ENCODE measurements around the gene HIF1AN. TPM values are rescaled to one million over a fixed set of nuclear protein-coding genes. Genes with fewer than 3 reads are reported as not detected.
"Not testable (repeated sequence)": the region's sequence is repeated elsewhere in the genome, so short reads cannot be mapped to it uniquely, and the experiment has no call there.

The HIF1AN gene
- total and polyA plus RNA-seq, 8 donors: 6.3 to 21.8 (median 14.9) TPM

DNA sequence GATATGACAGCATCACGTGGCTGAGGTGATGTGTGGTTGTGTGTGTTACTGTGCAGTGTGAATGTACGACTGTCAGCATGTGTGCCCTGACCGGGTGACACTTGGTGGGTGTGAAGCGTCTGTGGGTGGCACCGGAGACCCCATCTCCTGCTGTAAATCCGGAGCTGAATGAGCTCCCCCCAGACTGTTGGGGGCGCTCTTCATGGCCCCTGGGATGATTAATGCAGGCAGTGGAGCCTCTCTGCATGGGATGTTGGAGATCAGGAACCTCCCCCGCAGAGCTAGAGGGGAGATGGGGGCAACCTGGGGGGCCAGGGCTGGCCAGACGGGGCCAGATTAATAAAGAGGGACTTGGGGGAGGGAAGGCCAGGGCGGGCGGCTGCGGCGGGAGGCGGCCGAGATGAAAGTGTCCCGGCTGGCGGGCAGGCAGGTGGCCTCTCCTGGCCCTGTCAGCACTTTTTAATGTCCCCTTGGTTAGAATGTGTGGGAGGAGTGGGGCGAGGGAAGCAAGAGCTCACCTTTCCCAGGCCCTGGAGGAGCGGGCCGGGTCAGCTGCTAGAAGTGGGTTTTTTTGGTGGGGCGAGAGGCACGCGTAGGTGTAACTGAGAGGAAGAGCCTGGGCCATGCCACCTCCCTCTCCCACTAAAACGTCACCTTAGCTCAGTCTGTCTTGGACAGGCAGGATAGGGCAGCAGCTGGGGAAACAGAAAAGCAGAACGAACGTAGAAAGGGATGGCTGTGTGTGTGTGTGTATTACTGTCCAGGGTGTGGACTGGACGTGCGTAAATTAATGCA is 34.1 kb downstream of the HIF1AN start:
- Histone ChIP-seq H3K4me3 (peak overlapping the region; percentile 30 to 61 (median 43)), H3K36me3 (no peaks in the 10 kb centered on the region), H3K9me3 (no peaks in the 10 kb centered on the region), H3K27me3 (no peaks in the 10 kb centered on the region), H3K4me1 (no peaks in the 10 kb centered on the region), H3K27ac (no peak overlapping the region)
- peak; percentile 73 to 93 (median 82) for ATAC-seq
- FAIRE-seq: no peak
- TF ChIP-seq CTCF (IDR thresholded peaks at IDR 0.05): peak in 1 of 4 donors; percentile 11
- peak in 3 of 6 donors; percentile 27 to 60 (median 44) for DNase-seq
- intact Hi-C loops (cut with DNase I): loop anchor here in 1 of 3 donors (10.0 kb wide), 2 partner anchors 175 to 305 kb away; partner anchors contain the start of gene PAX2
- 15 to 17% methylated on average over 23 to 28 of the region's 28 CpGs for WGBS, 2 donors

- H3K36me3 ChIP-seq: no peaks in the 10 kb centered on the region
- peak overlapping the region in 2 of 4 donors; percentile 49 to 61 for H3K4me3 ChIP-seq
- DNase-seq (no peak), FAIRE-seq (no peak), ATAC-seq (no peak)
- no peaks in the 10 kb centered on the region for H3K9me3 ChIP-seq
- H3K27me3 ChIP-seq: no peaks in the 10 kb centered on the region
- intact Hi-C loops (cut with DNase I): no loop called here
- no peaks in the 10 kb centered on the region for H3K4me1 ChIP-seq
- WGBS, 2 donors: 62 to 63% methylated on average over 8 of the region's 8 CpGs
- no peak overlapping the region for H3K27ac ChIP-seq
- no peak for TF ChIP-seq CTCF (IDR thresholded peaks at IDR 0.05)
These were observed 34.8 kb downstream of the HIF1AN start for GRCh38 chr10:100570506-100570905.

GRCh38 chr10:100571084-100571856 is 35.5 kb downstream of the HIF1AN start:
- DNase-seq (no peak), FAIRE-seq (no peak), ATAC-seq (no peak)
- no peak for TF ChIP-seq CTCF (IDR thresholded peaks at IDR 0.05)
- H3K4me3 ChIP-seq: no peak overlapping the region
- intact Hi-C loops (cut with DNase I): no loop called here
- WGBS, 2 donors: 87 to 91% methylated on average over 24 of the region's 24 CpGs
- H3K27ac ChIP-seq: no peak overlapping the region
- H3K27me3 ChIP-seq: no peaks in the 10 kb centered on the region
- H3K4me1 ChIP-seq: no peaks in the 10 kb centered on the region
- no peaks in the 10 kb centered on the region for H3K36me3 ChIP-seq
- H3K9me3 ChIP-seq: no peaks in the 10 kb centered on the region

GRCh38 chr10:100575146-100575545 is 39.4 kb downstream of the HIF1AN start:
- intact Hi-C loops (cut with DNase I); H3K4me1 ChIP-seq; H3K36me3 ChIP-seq; H3K4me3 ChIP-seq; H3K9me3 ChIP-seq; DNase-seq; ATAC-seq; H3K27ac ChIP-seq; FAIRE-seq; H3K27me3 ChIP-seq: not testable (repeated sequence)
- WGBS, 2 donors: 59 to 63% methylated on average over 7 of the region's 7 CpGs

DNA sequence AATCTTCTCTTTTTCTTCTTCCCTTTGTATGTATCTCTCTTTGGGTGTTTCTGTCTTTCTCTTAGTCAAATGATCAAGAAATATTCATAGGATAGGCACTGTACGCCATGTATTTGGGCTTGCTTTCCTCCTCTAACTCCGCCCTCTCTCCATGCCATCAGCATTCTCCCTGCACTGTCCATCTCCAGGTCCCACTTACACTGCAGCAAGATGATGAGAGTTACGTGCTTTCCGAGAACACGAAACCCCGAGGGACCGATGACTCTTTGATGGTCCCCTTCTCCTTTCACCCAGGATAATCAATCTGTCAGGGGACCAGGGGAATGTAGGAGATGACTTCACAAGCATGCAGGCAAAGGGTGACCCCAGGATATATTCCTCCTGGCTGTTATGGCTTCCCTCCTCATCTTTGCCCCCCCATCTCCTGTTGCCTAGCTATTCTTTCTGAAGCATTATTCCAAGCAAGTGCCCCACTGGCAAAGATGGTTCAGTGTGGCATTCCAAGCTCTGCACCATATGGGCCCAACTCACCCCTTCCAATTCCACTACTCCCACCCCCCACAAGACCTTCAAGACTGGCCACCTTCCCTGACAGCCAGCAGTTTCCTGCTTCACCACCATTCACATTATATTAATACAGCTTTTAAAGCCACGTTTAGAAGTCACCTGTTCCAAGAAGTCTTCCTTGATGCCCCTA is 40.0 kb downstream of the HIF1AN start:
- WGBS, 2 donors: 61 to 68% methylated on average over 8 of the region's 8 CpGs
- intact Hi-C loops (cut with DNase I): no loop called here
- no peak overlapping the region for H3K27ac ChIP-seq
- no peaks in the 10 kb centered on the region for H3K4me1 ChIP-seq
- no peak for DNase-seq
- no peaks in the 10 kb centered on the region for H3K27me3 ChIP-seq
- no peak for TF ChIP-seq CTCF (IDR thresholded peaks at IDR 0.05)
- no peak for ATAC-seq
- FAIRE-seq: no peak
- H3K9me3 ChIP-seq: no peaks in the 10 kb centered on the region
- no peaks in the 10 kb centered on the region for H3K36me3 ChIP-seq
- no peak overlapping the region for H3K4me3 ChIP-seq

All from pancreas (tissue), 10 donors.